ENCODE data around the gene CADM1.

DNA sequence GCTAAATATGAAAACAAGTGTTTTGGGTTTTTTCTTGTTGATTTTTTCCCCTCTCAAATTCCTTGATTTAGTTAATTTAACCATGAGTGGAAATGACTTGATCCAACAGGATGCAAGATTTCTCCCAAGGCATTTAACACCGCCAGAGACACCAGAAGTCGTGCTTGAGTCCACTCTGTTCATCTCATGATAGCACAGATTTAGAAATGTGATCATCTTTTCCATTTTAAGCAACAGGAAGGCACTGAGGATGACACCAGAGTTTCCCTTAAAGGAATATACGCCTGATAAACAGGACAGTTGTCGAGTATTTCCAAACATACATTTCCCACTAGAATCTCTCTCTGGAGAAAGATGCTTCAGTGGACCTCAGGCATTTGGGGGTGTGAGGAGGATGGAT, 318.7 kb downstream of the CADM1 start:
- TF ChIP-seq TAF1 (IDR thresholded peaks at IDR 0.05; ENCODE audit: borderline replicate concordance, insufficient read depth, low read length), result no peak
- TF ChIP-seq, protein P1, sequence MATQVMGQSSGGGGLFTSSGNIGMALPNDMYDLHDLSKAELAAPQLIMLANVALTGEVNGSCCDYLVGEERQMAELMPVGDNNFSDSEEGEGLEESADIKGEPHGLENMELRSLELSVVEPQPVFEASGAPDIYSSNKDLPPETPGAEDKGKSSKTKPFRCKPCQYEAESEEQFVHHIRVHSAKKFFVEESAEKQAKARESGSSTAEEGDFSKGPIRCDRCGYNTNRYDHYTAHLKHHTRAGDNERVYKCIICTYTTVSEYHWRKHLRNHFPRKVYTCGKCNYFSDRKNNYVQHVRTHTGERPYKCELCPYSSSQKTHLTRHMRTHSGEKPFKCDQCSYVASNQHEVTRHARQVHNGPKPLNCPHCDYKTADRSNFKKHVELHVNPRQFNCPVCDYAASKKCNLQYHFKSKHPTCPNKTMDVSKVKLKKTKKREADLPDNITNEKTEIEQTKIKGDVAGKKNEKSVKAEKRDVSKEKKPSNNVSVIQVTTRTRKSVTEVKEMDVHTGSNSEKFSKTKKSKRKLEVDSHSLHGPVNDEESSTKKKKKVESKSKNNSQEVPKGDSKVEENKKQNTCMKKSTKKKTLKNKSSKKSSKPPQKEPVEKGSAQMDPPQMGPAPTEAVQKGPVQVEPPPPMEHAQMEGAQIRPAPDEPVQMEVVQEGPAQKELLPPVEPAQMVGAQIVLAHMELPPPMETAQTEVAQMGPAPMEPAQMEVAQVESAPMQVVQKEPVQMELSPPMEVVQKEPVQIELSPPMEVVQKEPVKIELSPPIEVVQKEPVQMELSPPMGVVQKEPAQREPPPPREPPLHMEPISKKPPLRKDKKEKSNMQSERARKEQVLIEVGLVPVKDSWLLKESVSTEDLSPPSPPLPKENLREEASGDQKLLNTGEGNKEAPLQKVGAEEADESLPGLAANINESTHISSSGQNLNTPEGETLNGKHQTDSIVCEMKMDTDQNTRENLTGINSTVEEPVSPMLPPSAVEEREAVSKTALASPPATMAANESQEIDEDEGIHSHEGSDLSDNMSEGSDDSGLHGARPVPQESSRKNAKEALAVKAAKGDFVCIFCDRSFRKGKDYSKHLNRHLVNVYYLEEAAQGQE (IDR thresholded peaks at IDR 0.05; ENCODE audit: insufficient read depth in 1 of 2, low read depth in 2 of 2, low read length in 2 of 2), result no peak
- no peak for TF ChIP-seq POLR2AphosphoS5 (IDR thresholded peaks at IDR 0.05; ENCODE audit: low read depth, low read length)

Data from PFSK-1 (cell line).